MM.1S (cell line): Measurements from ENCODE around the gene WDR48.

Experiments used
- EZH2 ChIP-seq: fragments of 300-600 bp; sonication (generic); optimal IDR thresholded peaks from 2 replicates; pipeline ENCODE3; 2017; ENCODE audit warnings: low read depth, mild to moderate bottlenecking, antibody characterized with exemption, low read length, mixed read lengths
- EZH2phosphoT487 ChIP-seq: fragments of 300-600 bp; sonication (generic); IDR thresholded peaks from 2 replicates; pipeline ENCODE4 v1.6.1; 2018; ENCODE audit warnings: antibody characterized with exemption, low read length
- TF ChIP-seq, protein P1 (sequence below): fragments of 300-600 bp; sonication (generic); IDR thresholded peaks from 2 replicates; pipeline ENCODE4 v1.5.1; 2016; ENCODE audit warnings: antibody characterized with exemption, low read length, mixed read lengths

DNA sequence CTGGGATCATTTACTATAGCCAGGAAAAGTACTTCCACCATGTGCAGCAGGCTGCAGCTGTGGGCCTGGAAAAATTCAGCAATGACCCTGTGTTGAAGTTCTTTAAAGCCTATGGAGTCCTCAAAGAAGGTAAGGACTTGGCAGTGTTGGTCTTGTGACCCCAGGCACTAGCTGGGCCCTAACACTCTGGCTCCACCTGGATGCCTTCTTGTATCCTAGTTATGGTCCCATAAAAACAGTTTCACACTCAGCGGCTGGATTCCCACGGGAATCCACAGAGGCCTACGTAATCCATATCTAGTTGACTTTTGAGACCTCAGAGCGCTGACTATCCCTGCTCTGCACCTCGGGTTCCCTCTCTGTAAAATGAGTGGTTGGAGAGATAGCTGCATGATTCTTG is 57.3 kb downstream of the WDR48 start:
- TF ChIP-seq, protein P1, sequence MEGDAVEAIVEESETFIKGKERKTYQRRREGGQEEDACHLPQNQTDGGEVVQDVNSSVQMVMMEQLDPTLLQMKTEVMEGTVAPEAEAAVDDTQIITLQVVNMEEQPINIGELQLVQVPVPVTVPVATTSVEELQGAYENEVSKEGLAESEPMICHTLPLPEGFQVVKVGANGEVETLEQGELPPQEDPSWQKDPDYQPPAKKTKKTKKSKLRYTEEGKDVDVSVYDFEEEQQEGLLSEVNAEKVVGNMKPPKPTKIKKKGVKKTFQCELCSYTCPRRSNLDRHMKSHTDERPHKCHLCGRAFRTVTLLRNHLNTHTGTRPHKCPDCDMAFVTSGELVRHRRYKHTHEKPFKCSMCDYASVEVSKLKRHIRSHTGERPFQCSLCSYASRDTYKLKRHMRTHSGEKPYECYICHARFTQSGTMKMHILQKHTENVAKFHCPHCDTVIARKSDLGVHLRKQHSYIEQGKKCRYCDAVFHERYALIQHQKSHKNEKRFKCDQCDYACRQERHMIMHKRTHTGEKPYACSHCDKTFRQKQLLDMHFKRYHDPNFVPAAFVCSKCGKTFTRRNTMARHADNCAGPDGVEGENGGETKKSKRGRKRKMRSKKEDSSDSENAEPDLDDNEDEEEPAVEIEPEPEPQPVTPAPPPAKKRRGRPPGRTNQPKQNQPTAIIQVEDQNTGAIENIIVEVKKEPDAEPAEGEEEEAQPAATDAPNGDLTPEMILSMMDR = no peak
- no peak for TF ChIP-seq EZH2
- no peak for TF ChIP-seq EZH2phosphoT487
